ENCODE data around the gene ANTXR2. TPM values are rescaled to one million over a fixed set of nuclear protein-coding genes. Genes with fewer than 3 reads are reported as not detected.

Gene ANTXR2
- total RNA-seq, 4 donors from 2014 or later: 69.6 to 139 (median 118) TPM

DNA sequence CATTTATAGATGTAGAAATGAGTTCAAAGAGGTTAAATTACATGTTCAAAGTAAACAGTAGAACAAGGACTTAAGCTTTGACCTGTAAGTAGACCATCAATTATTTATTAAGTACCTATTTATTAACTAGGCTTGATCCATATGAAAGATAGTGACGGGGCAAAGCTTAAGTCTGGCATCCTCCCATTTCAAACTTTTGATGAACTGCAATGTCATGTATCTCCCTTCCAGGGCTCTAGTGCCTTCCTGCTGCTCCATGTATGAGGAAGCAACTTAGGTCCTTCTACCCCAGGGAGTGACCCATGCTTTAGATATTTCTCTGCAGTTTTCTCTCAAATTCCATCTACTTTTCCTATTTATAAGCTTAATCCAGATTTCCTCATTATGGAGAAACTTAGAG, 31.9 kb upstream of the ANTXR2 start:
- no peaks in the 10 kb centered on the region for H3K27me3 ChIP-seq
- 95 to 97% methylated on average over 1 of the region's 1 CpG for WGBS, 2 donors

DNA sequence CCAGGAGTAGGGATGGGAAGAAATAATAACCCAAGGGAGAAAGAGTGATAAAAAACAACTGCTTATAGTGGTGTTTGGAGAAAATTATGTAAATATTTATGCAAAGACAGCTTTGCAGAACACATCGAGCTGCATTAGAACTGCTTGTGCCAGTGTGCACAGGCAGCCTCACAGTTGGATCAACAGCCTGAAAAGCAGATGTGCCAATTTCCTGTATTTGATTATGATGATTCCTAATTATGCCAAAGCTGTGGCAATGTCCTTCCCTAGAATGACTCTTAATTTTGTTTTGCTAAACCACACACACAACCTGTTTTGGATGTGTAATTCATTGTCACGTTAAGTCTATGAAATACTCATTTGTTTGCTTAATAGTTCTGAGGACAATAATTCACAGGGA, 30.6 kb upstream of the ANTXR2 start:
- Histone ChIP-seq H3K27me3 (no peaks in the 10 kb centered on the region), H3K27ac (no peak overlapping the region), H3K36me3 (no peaks in the 10 kb centered on the region), H3K4me3 (no peak overlapping the region), H3K9me3 (peaks cover 0 to 7% (median 3%) of the 10 kb centered on the region in 4 donors), H3K4me1 (no peaks in the 10 kb centered on the region)
- no peak for TF ChIP-seq EP300 (IDR thresholded peaks at IDR 0.05)
- DNase-seq (ENCODE audit: low spot score in 2 of 2): no peak
- WGBS, 2 donors: 59 to 83% methylated on average over 2 of the region's 2 CpGs

More for the DNA sequence above, 31.9 kb upstream of the ANTXR2 start:
- no peaks in the 10 kb centered on the region for H3K4me1 ChIP-seq
- H3K9me3 ChIP-seq: peaks cover 0 to 7% (median 3%) of the 10 kb centered on the region in 4 donors
- DNase-seq (ENCODE audit: low spot score in 2 of 2): no peak
- H3K36me3 ChIP-seq: no peaks in the 10 kb centered on the region
- H3K4me3 ChIP-seq: no peak overlapping the region
- no peak overlapping the region for H3K27ac ChIP-seq
- TF ChIP-seq, protein P1, sequence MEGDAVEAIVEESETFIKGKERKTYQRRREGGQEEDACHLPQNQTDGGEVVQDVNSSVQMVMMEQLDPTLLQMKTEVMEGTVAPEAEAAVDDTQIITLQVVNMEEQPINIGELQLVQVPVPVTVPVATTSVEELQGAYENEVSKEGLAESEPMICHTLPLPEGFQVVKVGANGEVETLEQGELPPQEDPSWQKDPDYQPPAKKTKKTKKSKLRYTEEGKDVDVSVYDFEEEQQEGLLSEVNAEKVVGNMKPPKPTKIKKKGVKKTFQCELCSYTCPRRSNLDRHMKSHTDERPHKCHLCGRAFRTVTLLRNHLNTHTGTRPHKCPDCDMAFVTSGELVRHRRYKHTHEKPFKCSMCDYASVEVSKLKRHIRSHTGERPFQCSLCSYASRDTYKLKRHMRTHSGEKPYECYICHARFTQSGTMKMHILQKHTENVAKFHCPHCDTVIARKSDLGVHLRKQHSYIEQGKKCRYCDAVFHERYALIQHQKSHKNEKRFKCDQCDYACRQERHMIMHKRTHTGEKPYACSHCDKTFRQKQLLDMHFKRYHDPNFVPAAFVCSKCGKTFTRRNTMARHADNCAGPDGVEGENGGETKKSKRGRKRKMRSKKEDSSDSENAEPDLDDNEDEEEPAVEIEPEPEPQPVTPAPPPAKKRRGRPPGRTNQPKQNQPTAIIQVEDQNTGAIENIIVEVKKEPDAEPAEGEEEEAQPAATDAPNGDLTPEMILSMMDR (IDR thresholded peaks at IDR 0.05): no peak
- TF ChIP-seq EP300 (IDR thresholded peaks at IDR 0.05) (no peak), POLR2A (IDR thresholded peaks at IDR 0.05) (no peak)

DNA sequence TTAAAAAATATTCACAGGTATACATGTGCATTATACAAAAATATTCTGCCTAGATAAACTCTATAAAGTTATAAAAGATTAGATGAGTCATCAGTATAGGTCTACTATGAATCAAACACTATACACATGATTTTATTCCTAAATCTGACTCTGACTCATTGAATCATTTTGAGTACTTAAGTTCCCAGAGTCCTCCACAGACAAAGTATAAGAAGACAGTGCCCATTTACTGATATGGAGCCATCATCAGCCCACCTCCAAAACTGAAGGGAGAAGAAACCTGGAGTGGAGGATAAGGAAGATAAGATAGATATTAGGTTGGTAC, 28.7 kb upstream of the ANTXR2 start:
- no peak for TF ChIP-seq EP300 (IDR thresholded peaks at IDR 0.05)
- no peak for TF ChIP-seq POLR2A (IDR thresholded peaks at IDR 0.05)
- TF ChIP-seq, protein P1 (IDR thresholded peaks at IDR 0.05): no peak
- no peak for DNase-seq (ENCODE audit: low spot score in 2 of 2)
- H3K27ac ChIP-seq: no peak overlapping the region
- no peak overlapping the region for H3K4me3 ChIP-seq
- no peaks in the 10 kb centered on the region for H3K27me3 ChIP-seq
- peaks cover 0 to 14% (median 0%) of the 10 kb centered on the region in 4 donors for H3K4me1 ChIP-seq
- no peaks in the 10 kb centered on the region for H3K9me3 ChIP-seq
- H3K36me3 ChIP-seq: no peaks in the 10 kb centered on the region

DNA sequence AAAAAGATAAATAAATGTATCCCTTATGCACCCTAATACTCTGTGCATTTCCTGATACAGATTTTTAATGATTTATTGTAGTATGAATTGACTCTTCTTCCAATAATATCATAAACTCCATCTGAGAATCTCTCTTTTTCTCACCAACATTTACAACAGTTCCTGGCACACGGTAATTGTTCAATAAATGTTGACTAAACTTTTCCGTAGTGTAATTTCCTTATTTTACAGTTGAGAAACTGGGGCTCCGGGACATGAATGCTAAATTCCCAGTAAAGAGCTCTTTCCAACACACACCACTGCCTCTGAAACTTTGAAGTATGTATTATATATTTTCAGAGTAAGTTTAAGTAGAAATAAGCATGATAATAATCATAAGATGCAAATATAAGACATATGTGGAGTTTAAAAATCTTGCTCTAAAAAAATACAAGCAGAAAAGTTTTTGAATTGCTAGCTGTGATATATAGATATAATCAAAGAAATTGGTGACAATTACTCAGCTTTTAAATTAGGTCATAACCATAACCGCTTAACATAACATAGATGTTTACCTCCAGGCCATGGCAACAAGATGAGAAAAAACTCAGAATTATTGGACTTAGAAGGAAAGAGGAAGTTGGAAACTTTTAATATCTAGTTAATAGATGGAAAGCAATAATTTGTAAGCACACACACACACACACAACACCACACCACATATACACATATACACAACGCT, 28.2 kb upstream of the ANTXR2 start:
- Histone ChIP-seq H3K4me1 (peaks cover 0 to 14% (median 0%) of the 10 kb centered on the region in 4 donors), H3K36me3 (no peaks in the 10 kb centered on the region), H3K9me3 (no peaks in the 10 kb centered on the region), H3K27me3 (no peaks in the 10 kb centered on the region), H3K4me3 (no peak overlapping the region), H3K27ac (no peak overlapping the region)
- 85 to 91% methylated on average over 5 of the region's 5 CpGs for WGBS, 2 donors
- DNase-seq (ENCODE audit: low spot score in 2 of 2): no peak
- TF ChIP-seq POLR2A (IDR thresholded peaks at IDR 0.05) (no peak), EP300 (IDR thresholded peaks at IDR 0.05) (no peak)
- TF ChIP-seq, protein P1 (IDR thresholded peaks at IDR 0.05): no peak

DNA sequence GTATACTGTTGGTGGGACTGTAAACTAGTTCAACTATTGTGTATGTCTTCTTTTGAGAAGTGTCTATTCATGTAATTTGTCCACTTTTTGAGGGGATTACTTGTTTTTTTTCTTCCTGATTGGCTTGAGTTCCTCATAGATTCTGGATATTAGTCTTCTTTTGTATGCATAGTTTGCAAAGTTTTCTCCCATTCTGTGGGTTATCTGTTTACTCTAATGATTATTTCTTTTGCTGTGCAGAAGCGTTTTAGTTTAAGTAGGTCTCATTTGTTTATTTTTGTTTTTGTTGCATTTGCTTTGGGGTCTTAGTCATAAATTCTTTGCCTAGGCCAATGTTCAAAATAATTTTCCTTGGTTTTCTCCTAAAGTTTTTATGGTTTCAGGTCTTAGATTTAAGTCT, 26.6 kb upstream of the ANTXR2 start:
- no peaks in the 10 kb centered on the region for H3K27me3 ChIP-seq
- no peak for DNase-seq (ENCODE audit: low spot score in 2 of 2)
- no peak overlapping the region for H3K4me3 ChIP-seq
- no peak overlapping the region for H3K27ac ChIP-seq
- H3K36me3 ChIP-seq: no peaks in the 10 kb centered on the region
- WGBS, 2 donors: 68 to 81% methylated on average over 1 of the region's 1 CpG
- H3K9me3 ChIP-seq: no peaks in the 10 kb centered on the region
- TF ChIP-seq EP300 (IDR thresholded peaks at IDR 0.05) (no peak), POLR2A (IDR thresholded peaks at IDR 0.05) (no peak)
- TF ChIP-seq, protein P1 (IDR thresholded peaks at IDR 0.05): no peak
- peaks cover 0 to 14% (median 0%) of the 10 kb centered on the region in 4 donors for H3K4me1 ChIP-seq
